Measurements from ENCODE around the gene IPO9.

Gene IPO9

DNA sequence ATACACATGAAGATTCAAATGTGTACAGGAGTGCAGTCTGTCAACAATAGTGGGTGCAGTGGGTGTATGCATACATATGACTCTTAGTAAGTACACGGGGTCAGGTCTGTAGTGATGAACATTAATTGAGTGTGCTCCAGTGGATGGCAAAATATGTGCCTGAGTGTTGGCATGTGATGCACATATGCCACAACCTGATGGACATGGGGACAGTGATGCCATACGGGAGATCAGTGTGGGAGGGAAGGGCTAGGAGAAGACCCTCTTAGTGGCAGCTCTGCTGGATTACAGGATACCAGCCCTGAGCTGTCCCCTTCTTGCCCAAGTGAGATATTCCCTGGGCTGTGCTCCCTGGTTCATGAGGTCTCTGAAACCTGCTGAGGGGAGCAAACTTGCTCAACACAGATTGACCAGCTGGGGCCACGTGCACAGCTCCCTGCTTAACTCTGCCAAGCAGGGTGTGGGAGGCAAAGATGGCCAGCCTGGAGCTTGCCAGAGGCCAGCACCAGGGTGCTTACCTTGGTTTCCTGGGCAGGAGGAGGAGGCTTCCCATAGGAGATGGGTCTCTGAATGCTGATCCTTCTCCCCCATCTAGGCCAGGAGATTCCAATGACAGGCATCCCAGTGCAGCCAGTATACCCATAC is 62.0 kb downstream of the IPO9 start:
- no peak for TF ChIP-seq CTCF (conservative IDR thresholded peaks at IDR 0.05)
- no peak overlapping the region for H3K27ac ChIP-seq

GRCh38 chr1:201891451-201892045 is 62.6 kb downstream of the IPO9 start:
- no peak for TF ChIP-seq CTCF (conservative IDR thresholded peaks at IDR 0.05)
- H3K27ac ChIP-seq = no peak overlapping the region

DNA sequence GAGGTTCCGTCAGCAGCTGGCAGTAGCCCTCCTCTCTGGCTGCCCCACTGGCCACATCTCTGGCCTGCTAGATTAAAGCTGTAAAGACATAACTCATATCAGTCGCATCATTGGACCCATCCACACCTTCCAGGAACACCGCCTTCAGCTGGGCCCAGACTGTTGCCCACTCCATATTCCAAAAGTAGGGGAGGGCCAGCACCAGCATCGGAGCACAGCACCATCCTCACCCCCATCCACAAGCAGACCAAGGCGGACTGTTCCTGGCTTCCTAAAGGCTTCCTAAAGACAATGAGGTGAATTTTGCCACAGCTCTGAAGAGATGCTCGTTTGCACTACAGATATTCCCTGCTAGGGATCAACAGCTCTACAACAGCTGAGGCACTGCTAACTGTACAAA is 63.3 kb downstream of the IPO9 start:
- TF ChIP-seq CTCF (conservative IDR thresholded peaks at IDR 0.05) = no peak

GRCh38 chr1:201893431-201893830 is 64.5 kb downstream of the IPO9 start:
- no peak overlapping the region for H3K27ac ChIP-seq
- TF ChIP-seq CTCF (conservative IDR thresholded peaks at IDR 0.05) = no peak

More for the DNA sequence above, 63.3 kb downstream of the IPO9 start:
- no peak overlapping the region for H3K27ac ChIP-seq

GRCh38 chr1:201894343-201895119 is 65.6 kb downstream of the IPO9 start:
- H3K27ac ChIP-seq = no peak overlapping the region
- no peak for TF ChIP-seq CTCF (conservative IDR thresholded peaks at IDR 0.05)

GRCh38 chr1:201895120-201895665 is 66.2 kb downstream of the IPO9 start:
- H3K27ac ChIP-seq = no peak overlapping the region
- TF ChIP-seq CTCF (conservative IDR thresholded peaks at IDR 0.05) = no peak
